Activated CD8-positive, alpha-beta T cell treated with anti-CD3 and anti-CD28 coated beads for 36 hours (primary cell): ENCODE measurements around the gene SOAT1. TPM values are rescaled to one million over a fixed set of nuclear protein-coding genes. Genes with fewer than 3 reads are reported as not detected.
"Not testable (repeated sequence)": the region's sequence is repeated elsewhere in the genome, so short reads cannot be mapped to it uniquely, and the experiment has no call there.

Experiments used
- ATAC-seq: fragments of 200-7000 bp; cut with Tn5 transposase; one replicate; pipeline ENCODE4 v1.10.0; 2021; ENCODE audit warnings: mild to moderate bottlenecking, moderate library complexity
- CTCF ChIA-PET: fragments of 350-600 bp; sonication (Branson Sonifier 250); formaldehyde crosslinking; loops from one replicate; lab custom pipeline; 2021; ENCODE audit warnings: antibody characterized with exemption; lab: Charles Lee
- POLR2A ChIA-PET: fragments of 350-600 bp; sonication (Branson Sonifier 250); formaldehyde crosslinking; loops from one replicate; lab custom pipeline; 2021; ENCODE audit warnings: antibody characterized with exemption; lab: Charles Lee
- DNase-seq: peaks from one replicate; pipeline ENCODE4 v3.0.0-alpha.2; 2020
- H3K27ac Mint-ChIP-seq: one replicate; pipeline ENCODE4 v1.8.0; 2021; ENCODE audit warnings: mild to moderate bottlenecking, mixed read lengths
- H3K27me3 Mint-ChIP-seq: one replicate; pipeline ENCODE4 v1.8.0; 2021; ENCODE audit warnings: mixed read lengths
- H3K36me3 Mint-ChIP-seq: one replicate; pipeline ENCODE4 v1.8.0; 2021; ENCODE audit warnings: low read depth, mixed read lengths
- H3K4me1 Mint-ChIP-seq: one replicate; pipeline ENCODE4 v1.8.0; 2021; ENCODE audit warnings: low read depth, mixed read lengths
- H3K4me3 Mint-ChIP-seq: one replicate; pipeline ENCODE4 v1.8.0; 2021; ENCODE audit warnings: mild to moderate bottlenecking, moderate library complexity, mixed read lengths
- H3K9me3 Mint-ChIP-seq: one replicate; pipeline ENCODE4 v1.8.0; 2021; ENCODE audit warnings: mixed read lengths
- intact Hi-C: fragments of 100-400 bp; cut with micrococcal nuclease; formaldehyde crosslinking; loops from one replicate; pipeline ENCODE4 v1.10.0; 2022
- total RNA-seq, 2 experiments: library from RNA; stranded (reverse); gene quantifications; one replicate each; pipeline ENCODE4 v1.2.3, GENCODE V29; 2021
- TF ChIP-seq, protein P1 (sequence below): fragments of 200-600 bp; IDR thresholded peaks from one replicate; pipeline ENCODE4 v1.8.0; 2022; ENCODE audit warnings: antibody characterized with exemption, mild to moderate bottlenecking

SOAT1 gene
- total RNA-seq: 10 to 100 TPM; 58.0 to 58.7 TPM

GRCh38 chr1:179293340-179294327 lies at the start of gene SOAT1:
SOAT1 (plus strand) TSS chr1:179293797; CDS start chr1:179302685, 8,888 bp downstream.
- Mint-ChIP-seq H3K9me3 (no peaks in the 10 kb centered on the region), H3K27ac (peak within 1 kb of the TSS; percentile 94), H3K27me3 (no peaks in the 10 kb centered on the region), H3K36me3 (peaks cover 26% of the 10 kb centered on the region), H3K4me3 (peak within 1 kb of the TSS; percentile 86), H3K4me1 (peaks cover 37% of the 10 kb centered on the region)
- DNase-seq (peak; percentile 96), ATAC-seq (peak; percentile 97)
- intact Hi-C loops: no loop called here
- TF ChIP-seq, protein P1, sequence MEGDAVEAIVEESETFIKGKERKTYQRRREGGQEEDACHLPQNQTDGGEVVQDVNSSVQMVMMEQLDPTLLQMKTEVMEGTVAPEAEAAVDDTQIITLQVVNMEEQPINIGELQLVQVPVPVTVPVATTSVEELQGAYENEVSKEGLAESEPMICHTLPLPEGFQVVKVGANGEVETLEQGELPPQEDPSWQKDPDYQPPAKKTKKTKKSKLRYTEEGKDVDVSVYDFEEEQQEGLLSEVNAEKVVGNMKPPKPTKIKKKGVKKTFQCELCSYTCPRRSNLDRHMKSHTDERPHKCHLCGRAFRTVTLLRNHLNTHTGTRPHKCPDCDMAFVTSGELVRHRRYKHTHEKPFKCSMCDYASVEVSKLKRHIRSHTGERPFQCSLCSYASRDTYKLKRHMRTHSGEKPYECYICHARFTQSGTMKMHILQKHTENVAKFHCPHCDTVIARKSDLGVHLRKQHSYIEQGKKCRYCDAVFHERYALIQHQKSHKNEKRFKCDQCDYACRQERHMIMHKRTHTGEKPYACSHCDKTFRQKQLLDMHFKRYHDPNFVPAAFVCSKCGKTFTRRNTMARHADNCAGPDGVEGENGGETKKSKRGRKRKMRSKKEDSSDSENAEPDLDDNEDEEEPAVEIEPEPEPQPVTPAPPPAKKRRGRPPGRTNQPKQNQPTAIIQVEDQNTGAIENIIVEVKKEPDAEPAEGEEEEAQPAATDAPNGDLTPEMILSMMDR: no peak
- POLR2A ChIA-PET: interaction anchor here (0.8 to 2.8 kb wide), 14 partner anchors 9 to 211 kb away, joined by 3 to 13 read pairs (median 4); partner anchors contain the start of genes ABL2, AXDND1 and TOR3A
- CTCF ChIA-PET: interaction anchor here (0.9 to 4.1 kb wide), 8 partner anchors 21 to 521 kb away, joined by 3 to 25 read pairs (median 4); partner anchors contain the start of gene AXDND1

DNA sequence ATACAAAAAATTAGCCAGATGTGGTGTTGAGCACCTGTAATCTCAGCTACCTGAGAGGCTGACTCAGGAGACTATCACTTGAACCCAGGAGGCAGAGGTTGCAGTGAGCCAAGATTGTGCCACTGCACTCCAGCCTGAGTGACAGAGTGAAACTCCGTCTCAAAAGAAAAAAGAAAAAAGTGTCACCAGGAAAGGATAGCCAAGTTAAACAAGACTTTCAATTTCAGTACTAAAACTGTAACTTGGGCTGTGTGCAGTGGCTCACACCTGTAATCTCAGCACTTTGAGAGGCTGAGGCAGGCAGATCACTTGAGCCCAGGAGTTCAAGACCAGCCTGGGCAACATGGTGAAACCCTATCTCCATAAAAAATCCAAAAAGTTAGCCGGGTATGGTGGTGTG lies 48.2 kb upstream of the SOAT1 start:
- H3K36me3 Mint-ChIP-seq, H3K27ac Mint-ChIP-seq, H3K9me3 Mint-ChIP-seq, CTCF ChIA-PET, H3K4me1 Mint-ChIP-seq, intact Hi-C loops, H3K4me3 Mint-ChIP-seq, ATAC-seq, POLR2A ChIA-PET, DNase-seq, H3K27me3 Mint-ChIP-seq: not testable (repeated sequence)

GRCh38 chr1:179247923-179248322 lies 45.7 kb upstream of the SOAT1 start:
- H3K4me1 Mint-ChIP-seq: no peaks in the 10 kb centered on the region
- no peak overlapping the region for H3K27ac Mint-ChIP-seq
- DNase-seq (no peak), ATAC-seq (no peak)
- no peaks in the 10 kb centered on the region for H3K36me3 Mint-ChIP-seq
- ChIA-PET CTCF (interaction anchor here (1.2 kb wide), 1 partner anchor 15 kb away, joined by 3 read pairs; no protein-coding TSS in a partner anchor), POLR2A (no interaction called here)
- H3K9me3 Mint-ChIP-seq: no peaks in the 10 kb centered on the region
- TF ChIP-seq, protein P1: no peak
- no peaks in the 10 kb centered on the region for H3K27me3 Mint-ChIP-seq
- intact Hi-C loops: no loop called here
- H3K4me3 Mint-ChIP-seq: no peak overlapping the region

DNA sequence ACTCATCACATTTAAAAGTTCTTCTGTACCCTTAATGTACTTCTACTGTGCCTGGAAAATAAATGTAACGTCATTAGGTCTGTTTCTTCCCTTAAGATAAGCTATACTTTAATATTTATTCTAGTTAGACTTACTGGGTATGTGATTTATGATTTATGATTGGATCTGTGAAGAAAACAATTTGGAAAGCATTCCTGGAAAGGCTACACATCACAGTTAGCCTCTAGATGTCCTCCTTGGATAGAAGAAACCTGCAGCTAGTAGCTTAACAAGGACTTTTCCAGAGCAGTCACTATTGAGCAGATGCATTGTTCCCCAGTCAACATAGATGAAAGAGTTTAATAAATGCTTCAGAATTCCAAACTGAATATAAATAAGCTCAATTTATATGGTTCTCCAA lies 41.9 kb upstream of the SOAT1 start:
- ChIA-PET POLR2A (interaction anchor here (0.6 kb wide), 1 partner anchor 17 kb away, joined by 3 read pairs; no protein-coding TSS in a partner anchor), CTCF (interaction anchor here (0.7 to 3.0 kb wide), 14 partner anchors 11 to 563 kb away, joined by 3 to 21 read pairs (median 4); no protein-coding TSS in a partner anchor)
- Mint-ChIP-seq H3K27ac (no peak overlapping the region), H3K36me3 (no peaks in the 10 kb centered on the region), H3K9me3 (no peaks in the 10 kb centered on the region), H3K4me1 (no peaks in the 10 kb centered on the region), H3K4me3 (no peak overlapping the region), H3K27me3 (no peaks in the 10 kb centered on the region)
- TF ChIP-seq, protein P1: peak; percentile 12
- no peak for DNase-seq
- ATAC-seq: peak; percentile 42
- intact Hi-C loops: loop anchor here (2.0 kb wide), 1 partner anchor 117 kb away; no protein-coding TSS in a partner anchor

GRCh38 chr1:179252606-179253005 lies 41.0 kb upstream of the SOAT1 start:
- no peaks in the 10 kb centered on the region for H3K27me3 Mint-ChIP-seq
- no peaks in the 10 kb centered on the region for H3K9me3 Mint-ChIP-seq
- ATAC-seq (no peak), DNase-seq (no peak)
- H3K27ac Mint-ChIP-seq: no peak overlapping the region
- H3K36me3 Mint-ChIP-seq: no peaks in the 10 kb centered on the region
- no peak overlapping the region for H3K4me3 Mint-ChIP-seq
- intact Hi-C loops: no loop called here
- ChIA-PET CTCF (interaction anchor here (0.9 to 3.0 kb wide), 6 partner anchors 10 to 557 kb away, joined by 3 to 21 read pairs (median 3); no protein-coding TSS in a partner anchor), POLR2A (no interaction called here)
- TF ChIP-seq, protein P1: no peak
- H3K4me1 Mint-ChIP-seq: no peaks in the 10 kb centered on the region
